ENCODE results near the gene LAMTOR4.
"Not testable (repeated sequence)": the region's sequence is repeated elsewhere in the genome, so short reads cannot be mapped to it uniquely, and the experiment has no call there.

LAMTOR4 gene

DNA sequence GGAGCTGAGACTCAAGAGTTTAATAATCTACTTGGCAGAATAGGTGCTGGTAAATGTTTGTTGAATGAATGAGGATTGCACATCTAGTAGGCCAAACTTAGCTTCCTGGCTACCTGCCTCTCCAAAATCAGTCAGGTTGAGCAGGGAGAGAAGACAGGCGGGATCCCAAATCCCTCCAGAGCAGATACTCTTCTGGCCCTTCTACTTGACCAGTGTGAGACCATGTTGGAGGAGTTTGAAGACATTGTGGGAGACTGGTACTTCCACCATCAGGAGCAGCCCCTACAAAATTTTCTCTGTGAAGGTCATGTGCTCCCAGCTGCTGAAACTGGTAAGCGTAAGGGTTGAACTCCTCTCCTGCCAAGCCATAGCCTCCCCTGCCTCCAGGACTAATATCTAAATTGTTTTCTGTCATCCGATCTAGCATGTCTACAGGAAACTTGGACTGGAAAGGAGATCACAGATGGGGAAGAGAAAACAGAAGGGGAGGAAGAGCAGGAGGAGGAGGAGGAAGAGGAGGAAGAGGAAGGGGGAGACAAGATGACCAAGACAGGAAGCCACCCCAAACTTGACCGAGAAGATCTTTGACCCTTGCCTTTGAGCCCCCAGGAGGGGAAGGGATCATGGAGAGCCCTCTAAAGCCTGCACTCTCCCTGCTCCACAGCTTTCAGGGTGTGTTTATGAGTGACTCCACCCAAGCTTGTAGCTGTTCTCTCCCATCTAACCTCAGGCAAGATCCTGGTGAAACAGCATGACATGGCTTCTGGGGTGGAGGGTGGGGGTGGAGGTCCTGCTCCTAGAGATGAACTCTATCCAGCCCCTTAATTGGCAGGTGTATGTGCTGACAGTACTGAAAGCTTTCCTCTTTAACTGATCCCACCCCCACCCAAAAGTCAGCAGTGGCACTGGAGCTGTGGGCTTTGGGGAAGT lies 24.2 kb upstream of the LAMTOR4 start:
- DNase-seq = no peak

- no peak for DNase-seq
Observed at GRCh38 chr7:100126239-100126930, 22.3 kb upstream of the LAMTOR4 start.

DNA sequence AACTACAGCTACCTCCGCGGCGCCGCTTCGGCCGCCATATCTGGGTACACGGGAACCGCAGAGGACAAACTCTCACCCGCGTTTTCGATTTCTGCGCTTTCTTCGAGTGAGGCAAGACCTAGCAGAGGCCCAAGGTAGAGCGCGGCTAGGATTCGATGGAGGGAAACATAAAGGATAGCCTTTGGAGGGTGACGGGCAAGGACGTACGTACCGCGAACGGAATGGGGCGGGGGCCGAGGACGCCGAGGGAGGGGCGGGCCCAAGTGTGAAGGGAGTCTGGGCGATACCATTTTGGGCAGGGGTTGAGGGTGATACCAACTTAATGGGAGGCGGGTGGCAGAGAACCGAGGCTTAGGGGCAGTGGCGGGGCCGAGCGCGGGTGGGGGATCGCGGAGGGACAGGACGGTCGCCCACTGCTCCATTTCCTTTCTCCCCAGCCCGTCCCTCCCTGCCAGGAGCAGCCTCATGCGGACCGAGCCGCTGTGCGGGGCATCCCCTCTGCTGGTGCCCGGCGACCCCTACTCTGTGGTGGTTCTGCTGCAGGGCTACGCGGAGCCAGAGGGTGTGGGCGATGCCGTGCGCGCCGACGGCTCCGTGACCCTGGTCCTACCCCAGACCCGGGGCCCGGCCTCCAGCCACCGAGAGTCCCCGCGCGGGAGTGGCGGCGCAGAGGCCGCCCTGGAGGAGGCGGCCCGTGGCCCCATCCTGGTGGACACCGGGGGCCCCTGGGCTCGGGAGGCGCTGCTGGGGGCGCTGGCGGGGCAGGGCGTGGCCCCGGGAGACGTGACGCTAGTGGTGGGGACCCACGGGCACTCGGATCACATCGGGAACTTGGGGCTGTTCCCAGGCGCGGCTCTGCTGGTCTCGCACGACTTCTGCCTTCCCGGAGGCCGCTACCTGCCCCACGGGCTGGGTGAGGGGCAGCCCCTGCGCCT lies 21.5 kb upstream of the LAMTOR4 start, which contains the start of gene MBLAC1:
Gene MBLAC1 (plus strand): TSS at position 37 of the 935 bp plus-strand sequence. CDS start 429 bp downstream, at position 466.
- peak; percentile 94 for DNase-seq

GRCh38 chr7:100127866-100128636 lies 20.7 kb upstream of the LAMTOR4 start:
- DNase-seq = peak; percentile 19

GRCh38 chr7:100128637-100128963 lies 20.1 kb upstream of the LAMTOR4 start:
- DNase-seq = no peak

DNA sequence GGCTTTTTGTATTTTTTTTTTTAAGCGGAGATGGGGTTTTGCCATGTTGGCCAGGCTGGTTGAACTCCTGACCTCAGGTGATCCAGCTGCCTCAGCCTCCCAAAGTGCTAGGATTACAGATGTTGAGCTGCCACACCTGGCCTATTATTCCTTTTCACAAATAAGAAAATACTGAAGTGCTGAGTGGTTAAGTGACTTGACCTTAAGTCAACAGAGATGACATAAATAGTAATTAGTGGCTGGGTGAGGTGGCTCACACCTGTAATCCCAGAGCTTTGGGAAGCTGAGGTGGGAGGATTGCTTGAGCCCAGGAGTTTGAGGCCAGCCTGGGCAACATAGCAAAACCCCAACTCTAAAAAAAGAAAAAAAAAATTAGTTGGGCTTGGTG lies 18.5 kb upstream of the LAMTOR4 start:
- DNase-seq = not testable (repeated sequence)

DNA sequence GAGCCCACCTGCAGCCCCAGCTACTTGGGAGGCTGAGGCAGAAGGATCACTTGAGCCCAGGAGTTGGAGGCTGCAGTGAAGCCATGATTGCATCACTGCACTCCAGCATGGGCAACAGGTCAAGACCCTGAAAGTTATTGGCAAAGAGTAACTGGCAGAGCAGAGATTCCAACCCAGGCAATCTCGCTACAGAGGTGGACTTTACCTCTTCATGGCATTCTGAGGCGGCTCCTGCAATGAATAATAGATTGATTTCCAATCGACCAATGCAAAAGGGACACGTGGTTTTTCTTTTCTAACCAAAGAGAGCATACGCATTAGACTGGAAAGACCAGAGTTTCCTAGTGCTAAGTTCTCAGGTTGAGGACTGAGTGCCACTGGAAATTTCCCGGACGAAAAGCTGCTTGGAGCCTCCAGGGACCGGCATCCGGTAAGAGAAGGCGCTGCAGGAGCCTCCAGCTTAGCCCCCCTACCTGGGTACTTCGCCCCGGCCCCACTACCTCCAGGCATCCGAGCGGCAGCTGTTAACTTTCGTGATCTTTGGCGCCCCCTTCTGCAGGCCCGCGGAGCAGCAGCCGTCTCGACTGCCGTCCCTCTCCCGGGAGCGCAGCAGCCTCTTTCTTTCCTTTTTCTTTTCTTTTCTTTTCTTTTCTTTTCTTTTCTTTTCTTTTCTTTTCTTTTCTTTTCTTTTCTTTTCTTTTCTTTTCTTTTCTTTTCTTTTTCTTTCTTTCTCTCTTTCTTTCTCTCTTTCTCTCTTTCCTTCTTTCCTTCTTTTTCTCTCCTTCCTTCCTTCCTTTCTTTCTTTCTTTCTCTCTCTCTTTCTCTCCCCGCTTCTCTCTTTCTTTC lies 17.9 kb upstream of the LAMTOR4 start:
- peak; percentile 88 for DNase-seq

DNA sequence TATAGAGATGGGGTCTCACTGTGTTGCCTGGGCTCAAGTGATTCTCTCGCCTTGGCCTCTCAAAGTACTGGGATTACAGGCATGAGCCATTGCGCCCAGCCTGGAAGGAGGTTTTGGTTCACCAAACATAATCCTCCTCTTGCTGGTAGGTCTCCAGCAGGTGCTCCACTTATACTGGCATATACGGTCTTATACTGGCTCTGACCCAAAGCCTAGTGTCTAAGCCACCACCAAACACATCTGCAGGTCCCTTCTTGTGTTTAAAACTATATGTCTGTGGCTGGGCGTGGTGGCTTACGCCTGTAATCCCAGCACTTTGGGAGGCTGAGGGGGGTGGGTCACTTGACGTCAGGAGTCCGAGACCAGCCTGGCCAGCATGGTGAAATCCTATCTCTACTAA lies 16.6 kb upstream of the LAMTOR4 start:
- no peak for DNase-seq

DNA sequence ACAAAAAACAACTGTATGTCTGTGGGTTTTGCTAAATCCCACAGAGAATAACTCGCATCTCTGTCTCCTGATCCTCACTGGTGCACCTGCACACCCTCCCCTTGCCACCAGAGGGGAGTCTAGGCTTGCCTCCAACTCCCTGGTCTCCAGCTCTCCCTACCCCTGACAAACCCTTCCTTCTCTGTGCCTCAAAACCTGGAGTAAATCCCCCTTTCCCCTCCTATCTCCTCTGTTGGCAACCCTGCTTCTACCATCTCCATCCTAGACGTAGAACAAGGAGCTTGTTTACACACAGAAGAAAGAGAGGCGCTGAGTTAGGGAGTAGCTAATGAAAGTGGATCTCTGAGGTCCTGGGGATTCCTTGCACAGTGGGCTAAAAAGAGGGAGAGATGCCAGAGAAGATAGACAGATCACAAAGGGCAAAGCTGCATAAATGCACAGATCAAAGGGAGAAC lies 16.0 kb upstream of the LAMTOR4 start:
- peak; percentile 59 for DNase-seq

GRCh38 chr7:100137851-100138760 lies 10.6 kb upstream of the LAMTOR4 start:
- no peak for DNase-seq

DNA sequence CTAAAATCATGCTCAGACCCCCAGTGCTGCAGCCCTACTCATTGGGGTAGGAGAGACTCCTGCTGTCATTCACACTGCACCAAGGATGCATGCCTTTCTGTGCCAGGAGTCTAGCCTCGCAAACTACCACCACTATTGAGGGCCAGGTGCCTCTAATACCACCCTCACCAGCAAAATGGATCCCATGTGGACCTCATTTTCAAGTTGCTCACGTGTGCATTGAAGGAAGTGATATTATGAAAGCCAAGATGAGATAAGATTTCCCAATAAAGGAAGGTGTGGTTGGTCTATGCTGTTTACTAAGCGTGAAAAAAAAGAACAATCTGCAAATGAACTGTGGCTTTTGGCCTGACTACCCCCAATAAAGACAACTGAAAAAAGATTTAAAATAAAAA lies 7.2 kb upstream of the LAMTOR4 start:
- DNase-seq = no peak

GRCh38 chr7:100142461-100142860 lies 6.3 kb upstream of the LAMTOR4 start:
- DNase-seq = no peak

DNA sequence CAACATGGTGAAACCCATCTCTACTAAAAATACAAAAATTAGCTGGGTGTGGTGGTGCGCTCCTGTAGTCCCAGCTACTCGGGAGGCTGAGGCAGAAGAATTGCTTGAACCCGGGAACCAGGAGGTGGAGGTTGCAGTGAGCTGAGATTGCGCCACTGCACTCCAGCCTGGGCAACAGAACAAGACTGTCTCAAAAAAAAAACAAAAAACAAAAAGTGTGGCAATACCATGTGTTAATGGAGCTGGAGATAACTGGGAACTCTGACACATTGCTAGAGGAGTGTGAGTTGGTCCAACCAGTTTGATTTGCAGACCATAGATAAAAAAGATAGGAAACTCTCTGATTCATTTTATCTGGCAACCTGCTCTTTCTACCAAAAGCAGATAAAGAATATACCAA lies 2.4 kb upstream of the LAMTOR4 start:
- not testable (repeated sequence) for DNase-seq

GRCh38 chr7:100147278-100147677 lies 1.4 kb upstream of the LAMTOR4 start:
- no peak for DNase-seq

DNA sequence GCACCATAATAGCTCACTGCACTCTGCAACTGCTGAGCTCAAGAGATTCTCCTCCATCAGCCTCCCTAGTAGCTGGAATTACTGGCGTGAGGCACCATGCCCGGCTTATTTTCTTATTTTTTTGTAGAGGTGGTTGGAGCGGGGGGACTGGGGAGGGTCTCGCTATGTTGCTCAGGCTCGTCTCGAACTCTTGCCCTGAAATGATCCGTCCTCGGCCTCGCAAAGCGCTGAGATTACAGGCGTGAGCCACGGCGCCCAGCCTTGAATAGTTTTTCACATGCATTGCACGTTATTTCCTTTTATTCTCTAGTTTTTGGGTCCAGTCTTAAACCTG lies 526 bp upstream of the LAMTOR4 start:
- DNase-seq = no peak

DNA sequence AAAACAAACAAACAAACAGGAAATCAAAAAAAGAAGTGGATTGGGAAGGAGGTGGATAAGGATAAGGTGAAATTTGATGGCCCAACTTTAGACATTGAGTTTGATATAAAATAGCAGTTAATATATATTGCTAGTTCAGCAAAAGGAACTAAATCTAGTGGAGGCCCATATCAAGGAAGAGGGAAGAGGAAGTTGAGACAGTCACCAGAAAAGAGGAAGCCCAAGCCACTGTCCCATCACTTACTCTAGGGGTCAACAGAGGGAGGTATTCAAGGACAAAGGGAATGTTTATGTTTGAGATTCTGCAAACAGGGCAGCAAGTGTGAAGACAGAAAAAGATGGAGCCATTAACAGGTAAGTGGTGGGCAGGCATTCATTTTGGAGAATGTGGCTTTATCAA lies 3.7 kb downstream of the LAMTOR4 start:
- DNase-seq = no peak

DNA sequence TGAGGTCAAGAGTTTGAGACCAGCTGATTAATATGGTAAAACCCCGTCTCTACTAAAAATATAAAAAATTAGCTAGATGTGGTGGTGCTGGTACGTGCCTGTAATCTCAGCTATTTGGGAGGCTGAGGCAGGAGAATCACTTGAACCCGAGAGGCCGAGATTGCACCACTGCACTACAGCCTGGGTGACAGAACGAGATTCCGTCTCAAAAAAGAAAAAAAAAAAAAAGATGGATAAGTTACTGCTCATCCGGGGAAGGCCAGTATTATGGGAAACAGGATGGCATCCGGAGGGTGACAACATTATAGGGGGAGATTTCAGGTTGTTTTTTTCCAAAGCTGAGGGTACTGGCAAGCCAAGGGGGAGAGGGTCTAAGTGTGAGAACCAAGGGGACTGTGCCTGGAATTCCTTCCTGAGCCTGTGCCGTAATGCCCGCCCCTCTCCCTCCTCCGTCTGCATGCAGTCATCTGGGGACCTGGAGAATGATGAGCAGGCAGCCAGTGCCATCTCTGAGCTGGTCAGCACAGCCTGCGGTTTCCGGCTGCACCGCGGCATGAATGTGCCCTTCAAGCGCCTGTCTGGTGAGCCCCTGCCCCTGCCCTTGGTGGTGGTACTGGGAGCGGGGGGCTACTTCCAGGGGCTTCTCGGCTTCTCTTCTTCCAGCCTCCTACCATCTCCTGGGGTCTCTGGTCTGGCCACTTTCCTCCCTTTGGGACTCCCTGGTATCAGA lies 4.4 kb downstream of the LAMTOR4 start:
- DNase-seq = no peak

GRCh38 chr7:100153708-100154535 lies 5.2 kb downstream of the LAMTOR4 start:
- DNase-seq = no peak
